Fibroblast of gingiva (primary cell): ENCODE results near the gene P2RX1.
"Not testable (repeated sequence)": the region's sequence is repeated elsewhere in the genome, so short reads cannot be mapped to it uniquely, and the experiment has no call there.

ENCODE experiments used
- DNase-seq: peaks from one replicate; pipeline ENCODE4 v3.0.0-alpha.2; 2011; ENCODE audit warnings: low read depth

The P2RX1 gene

GRCh38 chr17:3857261-3858105 lies 58.8 kb downstream of the P2RX1 start:
- no peak for DNase-seq

- not testable (repeated sequence) for DNase-seq
Measured at GRCh38 chr17:3854204-3854603, 62.1 kb downstream of the P2RX1 start.

- DNase-seq: no peak
Measured at GRCh38 chr17:3852561-3852960, 63.7 kb downstream of the P2RX1 start.

- DNase-seq: no peak
Measured at GRCh38 chr17:3851461-3852100, 64.7 kb downstream of the P2RX1 start.

- DNase-seq: no peak
Measured at GRCh38 chr17:3848229-3848835, 67.9 kb downstream of the P2RX1 start.

GRCh38 chr17:3847165-3847670 lies 69.0 kb downstream of the P2RX1 start:
- DNase-seq: no peak
